Measurements from ENCODE around the gene TRIM46. TPM values are rescaled to one million over a fixed set of nuclear protein-coding genes. Genes with fewer than 3 reads are reported as not detected.
A peak's percentile ranks its signal among the peaks of the same experiment; 100 is the strongest.

Gene TRIM46
- total and polyA plus RNA-seq, 9 of the 15 experiments (the other 6 are each of a cell fraction or from before 2014, with no cell fraction given) = 0.05 to 0.60 (median 0.16) TPM; not detected in 3

DNA sequence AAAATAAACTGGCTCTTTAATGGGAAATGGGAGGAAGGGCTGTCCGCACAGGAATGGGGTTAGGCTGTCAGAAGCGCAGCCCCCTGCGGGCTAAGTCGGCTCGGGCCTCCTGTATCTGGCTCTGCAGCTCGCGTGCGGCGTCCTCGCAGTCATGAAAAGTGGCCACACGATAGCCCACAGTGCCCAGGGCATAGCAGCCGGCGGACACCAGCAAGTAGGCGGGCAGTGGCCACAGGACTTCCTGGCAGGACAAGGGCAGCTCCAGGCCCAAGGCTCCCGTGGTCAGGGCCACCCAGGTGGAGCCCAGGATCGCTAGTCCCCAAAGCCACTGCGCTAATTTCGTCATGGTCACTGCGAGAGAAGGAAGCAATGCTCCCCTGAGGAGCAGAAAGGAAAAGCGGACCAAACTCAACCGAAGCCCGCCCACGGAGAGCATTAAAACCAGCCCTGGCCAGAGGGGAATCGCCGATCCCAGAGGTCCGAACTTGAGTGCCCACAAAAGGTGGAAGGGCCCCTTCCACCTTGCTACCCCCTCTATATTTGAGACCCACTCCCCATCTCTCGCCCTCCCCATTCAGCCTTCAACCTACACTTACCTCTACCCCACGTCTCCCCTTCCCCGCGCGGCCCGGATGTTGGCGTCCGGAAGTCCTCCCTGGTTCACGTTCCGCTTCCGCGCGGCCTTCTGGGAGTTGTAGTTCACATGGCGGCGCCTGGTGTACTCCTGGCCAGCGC, 33.6 kb upstream of the TRIM46 start, which contains the start of gene DPM3 (continued):
- TF ChIP-seq COPS2 (conservative IDR thresholded peaks at IDR 0.05) = no peak
- TF ChIP-seq ZNF707 (CRISPR knock-in tag; conservative IDR thresholded peaks at IDR 0.05) = no peak
- peak; percentile 39; the same call in 1 of the 2 replicates for TF ChIP-seq ZNF407 (IDR thresholded peaks at IDR 0.05; ENCODE audit: low read depth)
- TF ChIP-seq RBM22 (IDR thresholded peaks at IDR 0.05; ENCODE audit: low read depth, low read length, poor library complexity, severe bottlenecking) = no peak
- peak; percentile 68 for TF ChIP-seq CXXC5 (CRISPR knock-in tag; IDR thresholded peaks at IDR 0.05)
- TF ChIP-seq, protein P1, sequence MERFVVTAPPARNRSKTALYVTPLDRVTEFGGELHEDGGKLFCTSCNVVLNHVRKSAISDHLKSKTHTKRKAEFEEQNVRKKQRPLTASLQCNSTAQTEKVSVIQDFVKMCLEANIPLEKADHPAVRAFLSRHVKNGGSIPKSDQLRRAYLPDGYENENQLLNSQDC (CRISPR knock-in tag; IDR thresholded peaks at IDR 0.05) = no peak
- TF ChIP-seq RFX1 (IDR thresholded peaks at IDR 0.05) = no peak
- no peak for TF ChIP-seq FOSL1 (tag; conservative IDR thresholded peaks at IDR 0.05)
- TF ChIP-seq ARID1B (IDR thresholded peaks at IDR 0.05) = peak; percentile 43; the same call in 1 of the 2 replicates
- TF ChIP-seq ZBED1 (IDR thresholded peaks at IDR 0.05) = no peak
- peak; percentile 61; the same call in 1 of the 2 replicates for TF ChIP-seq KAT7 (CRISPR knock-in tag; IDR thresholded peaks at IDR 0.05; ENCODE audit: borderline replicate concordance)
- TF ChIP-seq ESRRA (IDR thresholded peaks at IDR 0.05; ENCODE audit: borderline replicate concordance, low read depth) = no peak
- TF ChIP-seq MEIS2 (IDR thresholded peaks at IDR 0.05; ENCODE audit: partially characterized antibody) = no peak
- TF ChIP-seq RFX7 (CRISPR knock-in tag; IDR thresholded peaks at IDR 0.05) = no peak
- TF ChIP-seq L3MBTL2 (IDR thresholded peaks at IDR 0.05) = peak; percentile 58
- TF ChIP-seq HCFC1 (IDR thresholded peaks at IDR 0.05; ENCODE audit: low read depth, low read length) = peak; percentile 98
- no peak for TF ChIP-seq KAT2B (IDR thresholded peaks at IDR 0.05; ENCODE audit: low read depth, low read length)
- no peak for TF ChIP-seq ZNF589 (CRISPR knock-in tag; IDR thresholded peaks at IDR 0.05; ENCODE audit: low read depth)
- TF ChIP-seq ZKSCAN3 (CRISPR knock-in tag; IDR thresholded peaks at IDR 0.05) = no peak
- TF ChIP-seq ZNF347 (CRISPR knock-in tag; IDR thresholded peaks at IDR 0.05; ENCODE audit: low read depth) = no peak
- peak; percentile 92 for TF ChIP-seq SUPT5H (IDR thresholded peaks at IDR 0.05)
- TF ChIP-seq CBX8 (IDR thresholded peaks at IDR 0.05; ENCODE audit: borderline replicate concordance, extremely low read depth, low read depth, low read length, poor library complexity, severe bottlenecking) = no peak
- no peak for TF ChIP-seq PURB (CRISPR knock-in tag; IDR thresholded peaks at IDR 0.05; ENCODE audit: low read depth)
